ENCODE results near the gene PPP6R1. TPM values are rescaled to one million over a fixed set of nuclear protein-coding genes. Genes with fewer than 3 reads are reported as not detected.

PPP6R1 gene
- total RNA-seq, 4 donors from 2014 or later = 23.6 to 42.8 (median 26.6) TPM

- TF ChIP-seq, protein P1, sequence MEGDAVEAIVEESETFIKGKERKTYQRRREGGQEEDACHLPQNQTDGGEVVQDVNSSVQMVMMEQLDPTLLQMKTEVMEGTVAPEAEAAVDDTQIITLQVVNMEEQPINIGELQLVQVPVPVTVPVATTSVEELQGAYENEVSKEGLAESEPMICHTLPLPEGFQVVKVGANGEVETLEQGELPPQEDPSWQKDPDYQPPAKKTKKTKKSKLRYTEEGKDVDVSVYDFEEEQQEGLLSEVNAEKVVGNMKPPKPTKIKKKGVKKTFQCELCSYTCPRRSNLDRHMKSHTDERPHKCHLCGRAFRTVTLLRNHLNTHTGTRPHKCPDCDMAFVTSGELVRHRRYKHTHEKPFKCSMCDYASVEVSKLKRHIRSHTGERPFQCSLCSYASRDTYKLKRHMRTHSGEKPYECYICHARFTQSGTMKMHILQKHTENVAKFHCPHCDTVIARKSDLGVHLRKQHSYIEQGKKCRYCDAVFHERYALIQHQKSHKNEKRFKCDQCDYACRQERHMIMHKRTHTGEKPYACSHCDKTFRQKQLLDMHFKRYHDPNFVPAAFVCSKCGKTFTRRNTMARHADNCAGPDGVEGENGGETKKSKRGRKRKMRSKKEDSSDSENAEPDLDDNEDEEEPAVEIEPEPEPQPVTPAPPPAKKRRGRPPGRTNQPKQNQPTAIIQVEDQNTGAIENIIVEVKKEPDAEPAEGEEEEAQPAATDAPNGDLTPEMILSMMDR (IDR thresholded peaks at IDR 0.05; ENCODE audit: low read depth) = no peak
These were observed 30.3 kb downstream of the PPP6R1 start, which contains the start of gene TMEM86B for GRCh38 chr19:55228403-55229031. TMEM86B (minus strand) TSS chr19:55228763; CDS start chr19:55228741, 22 bp downstream.

DNA sequence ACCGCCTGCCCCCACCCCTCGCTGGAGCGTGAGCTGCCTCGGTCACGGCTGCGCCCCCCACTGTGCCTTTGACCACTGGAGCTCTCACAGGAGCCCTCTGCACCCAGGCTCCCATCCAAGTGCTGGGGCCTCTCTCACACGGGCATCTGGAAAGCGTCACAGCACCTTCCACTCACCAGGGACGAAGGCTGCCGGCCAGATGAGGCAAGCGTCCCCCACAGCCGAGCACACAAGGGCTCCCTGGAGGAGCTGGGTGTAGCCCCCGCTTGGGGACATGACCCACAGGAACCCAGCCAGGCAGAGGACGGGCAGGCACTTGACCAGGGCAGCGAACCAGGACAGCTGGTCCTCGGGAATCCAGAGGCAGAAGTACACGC is 30.8 kb downstream of the PPP6R1 start:
- TF ChIP-seq, protein P1 (IDR thresholded peaks at IDR 0.05; ENCODE audit: low read depth) = no peak

DNA sequence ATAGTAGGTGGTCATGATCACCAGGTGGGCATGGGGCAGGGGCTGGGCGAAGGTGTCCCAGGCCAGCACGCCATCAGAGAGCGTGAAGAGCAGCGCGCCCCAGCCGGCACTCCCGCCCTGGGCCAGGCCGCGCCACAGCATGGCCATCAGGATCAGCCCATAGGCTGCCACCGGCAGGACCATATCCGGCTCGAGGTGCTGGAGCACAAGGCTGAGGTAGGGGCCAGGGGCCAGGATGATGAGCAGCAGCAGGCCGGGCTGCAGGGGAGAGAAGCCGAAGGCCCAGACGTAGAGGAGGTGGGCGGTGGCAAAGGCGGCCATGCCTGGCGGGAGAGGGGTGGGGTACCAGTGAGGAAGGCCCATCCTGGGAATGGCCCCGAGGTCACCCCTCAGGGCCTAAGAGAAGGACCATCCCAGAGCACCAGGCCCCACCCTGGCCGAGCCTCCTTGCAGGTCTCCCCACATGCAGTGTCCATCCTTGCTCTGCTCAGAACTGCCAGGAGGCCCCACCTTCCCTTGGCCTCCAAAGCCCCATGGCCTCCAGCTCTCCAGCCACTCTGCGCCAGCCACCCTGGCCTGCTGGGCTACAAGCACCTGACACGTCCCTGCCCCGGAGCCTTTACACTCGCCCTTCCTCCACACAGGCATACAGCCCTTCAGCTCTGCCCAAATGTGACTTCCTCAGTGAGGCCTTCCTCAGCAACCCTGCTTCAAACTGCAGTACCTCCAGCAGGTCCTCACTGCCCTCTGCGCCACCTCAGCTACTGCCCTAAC is 31.4 kb downstream of the PPP6R1 start:
- TF ChIP-seq, protein P1 (IDR thresholded peaks at IDR 0.05; ENCODE audit: low read depth) = no peak

DNA sequence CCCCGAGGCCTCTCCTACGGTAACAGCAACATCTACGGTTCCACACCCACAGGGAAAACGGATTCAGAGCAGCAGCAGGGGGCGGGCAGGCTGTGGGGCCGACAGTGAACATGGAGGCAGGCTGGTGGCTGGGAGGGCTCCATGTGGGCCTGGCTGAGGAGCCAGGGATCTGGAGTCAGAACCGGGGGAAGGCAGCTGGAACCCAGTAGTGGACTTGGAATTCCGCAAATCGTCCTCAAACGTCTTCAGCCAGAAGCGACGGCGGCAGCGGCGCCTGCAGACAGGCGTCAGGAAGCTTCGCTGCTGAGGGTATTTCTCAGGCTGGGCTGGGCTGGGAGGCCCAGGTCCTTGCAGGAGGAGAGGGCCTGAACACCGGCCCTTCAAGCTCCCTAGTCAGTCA is 32.0 kb downstream of the PPP6R1 start:
- TF ChIP-seq, protein P1 (IDR thresholded peaks at IDR 0.05; ENCODE audit: low read depth) = no peak

DNA sequence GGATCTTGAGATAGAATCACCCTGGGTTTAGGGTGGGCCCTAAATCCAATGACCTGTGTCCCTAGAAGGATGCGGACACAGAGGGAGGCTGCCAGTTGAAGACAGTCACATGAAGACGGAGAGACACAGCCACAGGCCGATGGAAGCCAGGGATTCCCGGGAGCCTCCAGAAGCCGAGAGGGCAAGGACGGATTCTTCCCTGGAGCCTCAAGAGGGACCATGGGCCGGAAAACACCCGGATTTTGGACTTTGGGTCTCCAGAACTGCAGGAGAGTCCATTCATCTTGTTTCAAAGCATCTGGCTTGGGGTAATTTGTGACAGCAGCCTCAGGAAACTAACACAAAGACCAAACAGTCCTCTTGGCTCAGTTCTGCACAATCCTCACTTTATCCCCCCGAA is 32.5 kb downstream of the PPP6R1 start:
- TF ChIP-seq, protein P1 (IDR thresholded peaks at IDR 0.05; ENCODE audit: low read depth) = no peak

GRCh38 chr19:55225415-55225958 is 33.3 kb downstream of the PPP6R1 start:
- TF ChIP-seq, protein P1 (IDR thresholded peaks at IDR 0.05; ENCODE audit: low read depth) = no peak

- TF ChIP-seq, protein P1 (IDR thresholded peaks at IDR 0.05; ENCODE audit: low read depth) = no peak
These were observed 34.7 kb downstream of the PPP6R1 start for GRCh38 chr19:55224038-55224665.
